BJ (cell line): Measurements from ENCODE around the gene FRMD4A. TPM values are rescaled to one million over a fixed set of nuclear protein-coding genes. Genes with fewer than 3 reads are reported as not detected.

Experiments
- CTCF ChIA-PET: fragments of 350-600 bp; formaldehyde crosslinking; extraction: SDS; loops from one replicate; lab custom pipeline; 2021; ENCODE audit warnings: antibody characterized with exemption, inconsistent platforms; lab: Yijun Ruan, JAX
- POLR2A ChIA-PET: fragments of 300-600 bp; sonication (Branson Sonifier 250); formaldehyde crosslinking; extraction: SDS; loops from one replicate; lab custom pipeline; 2021; ENCODE audit warnings: antibody characterized with exemption; lab: Charles Lee
- DNase-seq: peaks from one replicate; pipeline ENCODE4 v3.0.0-alpha.2; 2011; ENCODE audit warnings: low read depth
- H3K27me3 ChIP-seq: 2 replicates; pipeline ENCODE4 v1.6.0; 2011; ENCODE audit warnings: low read length; ENCODE audit not compliant: control insufficient read depth, insufficient read depth
- H3K36me3 ChIP-seq: 2 replicates; pipeline ENCODE4 v1.5.1; 2011; ENCODE audit warnings: low read length; ENCODE audit not compliant: control insufficient read depth, insufficient read depth
- H3K4me3 ChIP-seq: 2 replicates; pipeline ENCODE4 v1.5.1; 2011; ENCODE audit warnings: low read depth, mild to moderate bottlenecking, control low read depth, low read length
- CTCF ChIP-seq: IDR thresholded peaks from 2 replicates; pipeline ENCODE4 v1.5.1; 2011; ENCODE audit warnings: low read depth, mild to moderate bottlenecking, control low read depth, inconsistent platforms, low read length, moderate library complexity; ENCODE audit not compliant: insufficient read depth
- polyA plus RNA-seq: library from polyadenylated mRNA; depleted of rRNA; stranded (reverse); fragments of >200 nt; gene quantifications from 2 replicates; pipeline ENCODE4 v1.2.3, GENCODE V29; 2011

The FRMD4A gene
- polyA plus RNA-seq, 1 experiment, result 31.6 TPM

GRCh38 chr10:13970236-13970956 lies 360.3 kb downstream of the FRMD4A start:
- no peaks in the 10 kb centered on the region for H3K27me3 ChIP-seq
- ChIA-PET CTCF (interaction anchor here (0.5 to 1.8 kb wide), 2 partner anchors 9 to 132 kb away, joined by 3 to 5 read pairs; no protein-coding TSS in a partner anchor), POLR2A (no interaction called here)
- DNase-seq, result no peak
- no peak for TF ChIP-seq CTCF
- H3K4me3 ChIP-seq, result no peak overlapping the region
- no peaks in the 10 kb centered on the region; the same call in 1 of the 2 replicates for H3K36me3 ChIP-seq

- TF ChIP-seq CTCF, result no peak
- POLR2A ChIA-PET, result no interaction called here
- Histone ChIP-seq H3K36me3 (no peaks in the 10 kb centered on the region; the same call in 1 of the 2 replicates), H3K4me3 (no peak overlapping the region), H3K27me3 (no peaks in the 10 kb centered on the region)
- CTCF ChIA-PET, result interaction anchor here (0.5 kb wide), 1 partner anchor 132 kb away, joined by 3 read pairs; no protein-coding TSS in a partner anchor
- DNase-seq, result no peak
These were observed 361.0 kb downstream of the FRMD4A start for GRCh38 chr10:13969792-13970140.

DNA sequence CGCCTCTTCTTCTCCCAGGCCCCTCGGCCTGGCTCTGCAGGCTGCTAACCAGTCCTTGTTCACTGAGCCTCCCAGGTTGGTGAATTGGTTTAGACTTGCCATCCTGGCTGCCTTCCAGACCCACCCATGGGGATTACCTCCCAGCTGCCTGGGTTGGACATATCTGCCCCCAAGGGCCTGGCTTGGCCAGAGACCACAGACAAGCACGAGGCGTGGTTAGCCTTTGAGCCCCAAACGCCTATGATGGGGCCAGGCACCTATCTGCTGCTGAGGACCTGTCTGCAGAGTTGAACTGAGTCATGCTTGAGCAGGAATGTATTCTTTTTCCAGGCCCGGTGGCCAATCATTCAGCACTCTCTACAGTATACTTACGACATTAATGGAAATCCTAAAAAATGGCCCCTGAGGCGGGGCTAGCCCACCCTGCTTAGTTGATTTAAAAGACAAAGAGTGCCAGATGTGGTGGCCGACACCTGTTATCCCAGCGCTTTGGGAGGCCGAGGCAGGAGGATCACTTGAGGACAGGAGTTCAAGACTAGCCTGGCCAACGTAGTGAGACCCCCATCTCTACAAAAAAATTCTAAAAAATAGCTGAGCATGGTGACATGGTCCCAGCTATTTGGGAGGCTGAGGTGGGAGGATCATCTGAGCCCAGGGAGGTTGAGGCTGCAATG lies 361.5 kb downstream of the FRMD4A start:
- H3K4me3 ChIP-seq, result no peak overlapping the region
- H3K27me3 ChIP-seq, result no peaks in the 10 kb centered on the region
- TF ChIP-seq CTCF, result no peak
- POLR2A ChIA-PET, result no interaction called here
- CTCF ChIA-PET, result interaction anchor here (0.5 kb wide), 1 partner anchor 133 kb away, joined by 3 read pairs; no protein-coding TSS in a partner anchor
- no peak for DNase-seq
- H3K36me3 ChIP-seq, result no peaks in the 10 kb centered on the region; the same call in 1 of the 2 replicates

- no peak overlapping the region for H3K4me3 ChIP-seq
- ChIA-PET CTCF (interaction anchor here (0.9 to 2.1 kb wide), 4 partner anchors 10 to 175 kb away, joined by 3 to 5 read pairs (median 3); no protein-coding TSS in a partner anchor), POLR2A (interaction anchor here (0.7 kb wide), 1 partner anchor 17 kb away, joined by 3 read pairs; no protein-coding TSS in a partner anchor)
- no peak for DNase-seq
- H3K27me3 ChIP-seq, result no peaks in the 10 kb centered on the region
- no peak for TF ChIP-seq CTCF
- no peaks in the 10 kb centered on the region for H3K36me3 ChIP-seq
These were observed 368.9 kb downstream of the FRMD4A start for GRCh38 chr10:13961853-13962252.

DNA sequence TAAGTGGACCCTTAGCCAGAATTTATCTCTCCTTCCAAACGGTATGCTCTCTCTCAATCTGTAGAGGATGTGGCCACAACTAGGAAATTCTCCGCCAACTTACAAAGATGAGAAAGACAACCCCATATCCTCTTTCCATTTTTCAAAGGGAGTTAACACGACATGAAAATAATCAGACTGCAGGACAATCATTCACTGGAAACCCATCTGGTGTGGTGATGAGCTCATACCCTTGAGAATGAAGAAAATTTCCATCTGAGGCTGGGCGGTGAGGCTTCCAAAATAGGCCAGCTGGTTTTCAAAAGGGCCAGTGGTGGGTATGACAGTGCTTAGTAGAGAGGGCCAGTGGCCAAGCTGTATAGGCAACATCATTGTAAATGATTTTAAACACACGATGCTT lies 369.6 kb downstream of the FRMD4A start:
- H3K27me3 ChIP-seq, result no peaks in the 10 kb centered on the region
- POLR2A ChIA-PET, result interaction anchor here (0.7 kb wide), 2 partner anchors 17 to 103 kb away, joined by 3 to 4 read pairs; no protein-coding TSS in a partner anchor
- DNase-seq, result peak; percentile 95
- no peaks in the 10 kb centered on the region for H3K36me3 ChIP-seq
- H3K4me3 ChIP-seq, result no peak overlapping the region
- TF ChIP-seq CTCF, result no peak
- CTCF ChIA-PET, result interaction anchor here (0.9 to 2.1 kb wide), 5 partner anchors 10 to 174 kb away, joined by 3 to 5 read pairs (median 3); no protein-coding TSS in a partner anchor
